Neural crest cell (in vitro differentiated cells): ENCODE measurements around the gene GCNT4. TPM values are rescaled to one million over a fixed set of nuclear protein-coding genes. Genes with fewer than 3 reads are reported as not detected.
A peak's percentile ranks its signal among the peaks of the same experiment; 100 is the strongest.
"Not testable (repeated sequence)": the region's sequence is repeated elsewhere in the genome, so short reads cannot be mapped to it uniquely, and the experiment has no call there.

ENCODE experiments used
- DNase-seq: peaks from one replicate; pipeline ENCODE4 v3.0.0; 2021; ENCODE audit warnings: low read depth, mixed read lengths, low spot score
- H3K27ac Mint-ChIP-seq: one replicate; pipeline ENCODE4 v1.8.0; 2021; ENCODE audit warnings: mild to moderate bottlenecking, mixed read lengths; ENCODE audit not compliant: unreplicated experiment
- H3K27me3 Mint-ChIP-seq: 2 replicates; pipeline ENCODE4 v1.8.0; 2021; ENCODE audit warnings: low read depth, mild to moderate bottlenecking, mixed read lengths
- H3K36me3 Mint-ChIP-seq: 2 replicates; pipeline ENCODE4 v1.8.0; 2021; ENCODE audit warnings: low read depth, mild to moderate bottlenecking, mixed read lengths
- H3K4me1 Mint-ChIP-seq: 2 replicates; pipeline ENCODE4 v1.8.0; 2021; ENCODE audit warnings: mixed read lengths
- H3K4me3 Mint-ChIP-seq: one replicate; pipeline ENCODE4 v1.8.0; 2021; ENCODE audit warnings: mild to moderate bottlenecking, mixed read lengths
- H3K9me3 Mint-ChIP-seq: 2 replicates; pipeline ENCODE4 v1.8.0; 2021; ENCODE audit warnings: mixed read lengths
- total RNA-seq: library from RNA; stranded (reverse); gene quantifications from 2 replicates; pipeline ENCODE4 v1.2.1, GENCODE V29; 2021
- TF ChIP-seq, protein P1 (sequence below): fragments of 200-600 bp; sonication (generic); conservative IDR thresholded peaks from 2 replicates; pipeline ENCODE4 v1.5.0; 2021; ENCODE audit warnings: antibody characterized with exemption, mild to moderate bottlenecking

GCNT4 gene
- total RNA-seq, 1 donor from 2014 or later, result 0.56 TPM

- Mint-ChIP-seq H3K4me1 (no peaks in the 10 kb centered on the region), H3K9me3 (no peaks in the 10 kb centered on the region), H3K4me3 (no peak overlapping the region), H3K27ac (no peak overlapping the region), H3K36me3 (no peaks in the 10 kb centered on the region), H3K27me3 (no peaks in the 10 kb centered on the region)
- TF ChIP-seq, protein P1, sequence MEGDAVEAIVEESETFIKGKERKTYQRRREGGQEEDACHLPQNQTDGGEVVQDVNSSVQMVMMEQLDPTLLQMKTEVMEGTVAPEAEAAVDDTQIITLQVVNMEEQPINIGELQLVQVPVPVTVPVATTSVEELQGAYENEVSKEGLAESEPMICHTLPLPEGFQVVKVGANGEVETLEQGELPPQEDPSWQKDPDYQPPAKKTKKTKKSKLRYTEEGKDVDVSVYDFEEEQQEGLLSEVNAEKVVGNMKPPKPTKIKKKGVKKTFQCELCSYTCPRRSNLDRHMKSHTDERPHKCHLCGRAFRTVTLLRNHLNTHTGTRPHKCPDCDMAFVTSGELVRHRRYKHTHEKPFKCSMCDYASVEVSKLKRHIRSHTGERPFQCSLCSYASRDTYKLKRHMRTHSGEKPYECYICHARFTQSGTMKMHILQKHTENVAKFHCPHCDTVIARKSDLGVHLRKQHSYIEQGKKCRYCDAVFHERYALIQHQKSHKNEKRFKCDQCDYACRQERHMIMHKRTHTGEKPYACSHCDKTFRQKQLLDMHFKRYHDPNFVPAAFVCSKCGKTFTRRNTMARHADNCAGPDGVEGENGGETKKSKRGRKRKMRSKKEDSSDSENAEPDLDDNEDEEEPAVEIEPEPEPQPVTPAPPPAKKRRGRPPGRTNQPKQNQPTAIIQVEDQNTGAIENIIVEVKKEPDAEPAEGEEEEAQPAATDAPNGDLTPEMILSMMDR, result no peak
- DNase-seq, result no peak
Observed at GRCh38 chr5:75088648-75089047, 36.3 kb upstream of the GCNT4 start.

GRCh38 chr5:75081510-75081909 is 29.2 kb upstream of the GCNT4 start:
- no peak for DNase-seq
- no peaks in the 10 kb centered on the region for H3K36me3 Mint-ChIP-seq
- H3K4me1 Mint-ChIP-seq, result no peaks in the 10 kb centered on the region
- H3K4me3 Mint-ChIP-seq, result no peak overlapping the region
- no peak overlapping the region for H3K27ac Mint-ChIP-seq
- TF ChIP-seq, protein P1, result no peak
- H3K9me3 Mint-ChIP-seq, result no peaks in the 10 kb centered on the region
- no peaks in the 10 kb centered on the region for H3K27me3 Mint-ChIP-seq

DNA sequence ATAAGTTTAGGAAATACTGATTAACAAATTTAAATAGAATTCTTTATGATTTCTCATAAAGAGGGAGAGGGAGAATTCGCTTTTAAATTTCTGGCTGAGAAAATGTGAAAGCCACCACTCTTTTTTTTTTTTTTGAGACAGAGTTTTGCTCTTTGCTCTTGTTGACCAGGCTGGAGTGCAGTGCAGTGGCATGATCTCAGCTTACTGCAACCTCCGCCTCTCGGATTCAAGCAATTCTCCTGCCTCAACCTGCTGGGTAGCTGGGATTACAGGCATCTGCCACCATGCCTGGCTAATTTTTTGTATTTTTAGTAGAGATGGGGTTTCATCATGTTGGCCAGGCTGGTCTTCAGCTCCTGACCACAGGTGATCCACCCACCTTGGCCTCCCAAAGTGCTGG is 27.0 kb upstream of the GCNT4 start:
- H3K4me1 Mint-ChIP-seq, H3K27me3 Mint-ChIP-seq, H3K9me3 Mint-ChIP-seq, H3K27ac Mint-ChIP-seq, H3K36me3 Mint-ChIP-seq, DNase-seq, H3K4me3 Mint-ChIP-seq: not testable (repeated sequence)

DNA sequence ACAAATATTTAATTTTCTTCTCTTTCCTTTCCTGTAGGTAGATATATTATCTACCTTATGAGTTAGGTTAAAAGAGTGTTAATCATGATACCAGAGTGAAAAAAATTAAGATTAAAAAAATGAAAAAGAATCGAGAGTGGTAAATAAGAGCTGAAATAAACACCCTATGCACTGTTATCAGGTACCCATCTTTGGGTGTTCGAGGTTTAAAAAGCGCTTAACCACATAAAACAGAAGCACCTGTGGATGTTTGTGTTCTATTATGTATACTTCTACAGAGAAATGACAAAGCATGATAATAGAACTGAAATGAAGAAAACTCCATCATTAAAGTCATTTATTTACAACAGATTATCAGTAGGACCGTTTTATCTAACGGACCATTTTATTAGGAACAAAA is 25.7 kb upstream of the GCNT4 start:
- no peak overlapping the region for H3K4me3 Mint-ChIP-seq
- DNase-seq, result no peak
- no peaks in the 10 kb centered on the region for H3K36me3 Mint-ChIP-seq
- no peaks in the 10 kb centered on the region for H3K4me1 Mint-ChIP-seq
- TF ChIP-seq, protein P1, result no peak
- no peaks in the 10 kb centered on the region for H3K27me3 Mint-ChIP-seq
- H3K9me3 Mint-ChIP-seq, result no peaks in the 10 kb centered on the region
- no peak overlapping the region for H3K27ac Mint-ChIP-seq

- no peak overlapping the region for H3K27ac Mint-ChIP-seq
- H3K9me3 Mint-ChIP-seq, result no peaks in the 10 kb centered on the region
- no peak overlapping the region for H3K4me3 Mint-ChIP-seq
- H3K4me1 Mint-ChIP-seq, result no peaks in the 10 kb centered on the region
- no peaks in the 10 kb centered on the region for H3K36me3 Mint-ChIP-seq
- no peak for DNase-seq
- TF ChIP-seq, protein P1, result no peak
- H3K27me3 Mint-ChIP-seq, result no peaks in the 10 kb centered on the region
Observed at GRCh38 chr5:75072061-75072460, 19.7 kb upstream of the GCNT4 start.

- H3K27me3 Mint-ChIP-seq, result no peaks in the 10 kb centered on the region
- H3K36me3 Mint-ChIP-seq, result no peaks in the 10 kb centered on the region
- H3K4me1 Mint-ChIP-seq, result no peaks in the 10 kb centered on the region
- no peak overlapping the region for H3K4me3 Mint-ChIP-seq
- TF ChIP-seq, protein P1, result peak; percentile 42
- no peak for DNase-seq
- H3K9me3 Mint-ChIP-seq, result no peaks in the 10 kb centered on the region
- no peak overlapping the region for H3K27ac Mint-ChIP-seq
Observed at GRCh38 chr5:75071100-75071499, 18.7 kb upstream of the GCNT4 start.
